NCI-H2107 treated with DMSO at 0.1 percent for 48 hours (cell line): ENCODE data around the gene SMIM44.
A peak's percentile ranks its signal among the peaks of the same experiment; 100 is the strongest.

Experiments used
- DNase-seq: peaks from one replicate; lab custom pipeline; 2025; ENCODE audit not compliant: unreplicated experiment; lab: John Stamatoyannopoulos, UW

The SMIM44 gene

DNA sequence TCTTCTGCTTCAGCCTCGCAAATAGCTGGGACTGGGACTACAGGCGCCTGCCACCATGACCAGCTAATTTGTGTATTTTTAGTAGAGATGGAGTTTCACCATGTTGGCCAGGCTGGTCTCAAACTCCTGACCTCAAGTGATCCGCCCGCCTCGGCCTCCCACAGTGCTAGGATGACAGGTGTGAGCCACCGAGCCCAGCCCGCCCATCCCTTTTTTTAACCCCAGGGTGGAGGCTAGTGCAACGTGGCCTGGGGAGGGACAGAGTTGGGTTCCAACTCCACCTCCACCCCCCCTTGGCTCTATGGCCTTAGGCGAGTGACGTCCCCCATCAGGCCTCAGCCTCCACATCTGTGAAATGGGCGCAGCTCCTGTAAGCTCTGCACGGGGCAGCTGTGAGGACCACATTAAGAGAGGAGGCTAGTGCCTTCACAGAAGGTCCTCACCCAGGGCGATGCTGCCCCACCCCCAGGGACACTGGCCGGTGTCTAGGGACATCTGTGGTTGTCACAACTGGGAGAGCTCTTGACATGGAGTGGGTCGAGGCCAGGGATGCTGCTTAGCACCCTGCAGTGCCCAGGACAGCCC lies 40.7 kb downstream of the SMIM44 start:
- DNase-seq, result no peak

DNA sequence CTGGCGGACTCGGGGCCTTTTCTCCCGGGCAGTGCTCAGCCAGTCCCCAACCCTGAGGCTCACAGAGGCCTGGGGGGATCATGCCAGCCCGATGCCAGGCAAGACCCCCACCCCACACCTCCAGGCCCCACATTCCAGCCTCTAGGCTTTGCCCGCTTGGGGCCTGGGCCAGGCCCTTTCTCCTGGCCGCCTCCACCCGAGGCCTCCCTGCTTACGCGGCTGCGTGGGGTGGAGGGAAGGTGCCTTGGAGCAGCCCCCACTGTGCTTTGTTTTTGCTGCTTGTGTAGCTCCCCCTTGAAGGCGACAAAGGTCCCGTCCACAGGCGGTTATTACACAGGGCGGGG lies 41.3 kb downstream of the SMIM44 start:
- no peak for DNase-seq

DNA sequence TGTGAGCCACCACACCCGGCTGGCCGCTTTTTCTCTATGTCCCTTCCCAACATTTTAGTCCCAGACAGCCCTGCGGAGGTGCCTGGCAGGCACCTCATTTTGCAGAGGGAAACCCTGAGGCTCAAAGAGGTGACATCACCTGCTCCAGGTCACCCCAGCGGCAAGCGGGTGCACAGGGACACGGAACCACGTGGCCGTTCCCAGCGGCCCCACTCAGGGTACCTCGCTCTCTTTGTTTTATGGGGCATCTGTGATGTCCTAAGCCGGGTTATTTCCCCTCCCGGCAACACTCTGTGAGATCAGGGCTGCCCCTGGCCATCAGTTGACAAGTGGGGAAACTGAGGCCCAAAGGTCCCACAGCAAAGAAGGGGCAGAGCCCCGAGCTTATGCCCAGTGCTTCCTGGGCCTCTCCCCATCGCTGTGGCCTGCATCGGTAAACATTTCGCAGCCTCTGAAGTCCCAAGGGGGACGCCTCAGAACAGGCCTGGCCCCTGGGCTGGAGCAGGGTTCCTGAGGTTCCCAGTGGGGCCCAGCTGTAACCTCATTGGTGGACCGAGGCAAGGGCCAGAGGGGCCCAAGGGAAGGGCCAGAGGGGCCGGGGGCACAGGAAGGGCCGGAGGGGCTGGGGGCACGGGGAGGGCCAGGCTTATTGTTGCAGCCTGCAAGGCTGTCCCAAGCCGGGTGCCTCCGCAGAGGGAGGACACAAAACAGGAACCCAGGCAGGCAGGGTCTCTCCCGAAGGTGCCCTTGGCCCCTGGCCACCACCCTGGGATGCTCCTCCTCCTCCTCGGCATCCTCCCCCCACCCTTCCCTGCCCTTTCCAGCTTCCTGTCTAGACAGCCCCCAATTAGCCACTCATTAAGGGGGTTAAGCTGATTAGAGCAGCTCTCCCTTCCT lies 41.9 kb downstream of the SMIM44 start:
- no peak for DNase-seq

DNA sequence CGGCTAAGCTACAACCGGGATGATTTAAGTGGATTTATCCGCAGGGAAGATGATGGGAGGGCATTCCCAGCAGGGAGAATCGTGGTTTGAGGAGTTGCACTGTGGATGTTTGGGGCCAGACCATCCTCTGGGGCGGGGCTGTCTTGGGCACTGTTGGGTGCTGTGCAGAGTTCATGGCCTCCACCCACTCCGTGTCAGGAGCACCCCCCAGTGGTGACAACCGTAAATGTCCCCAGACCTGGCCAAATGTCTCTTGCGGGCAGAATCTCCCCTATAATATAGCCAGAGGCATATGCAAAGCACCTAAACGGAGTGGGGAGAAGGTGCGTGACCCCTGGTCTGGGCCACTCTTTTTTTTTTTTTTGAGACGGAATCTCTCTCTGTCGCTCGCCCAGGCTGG lies 43.2 kb downstream of the SMIM44 start:
- no peak for DNase-seq

DNA sequence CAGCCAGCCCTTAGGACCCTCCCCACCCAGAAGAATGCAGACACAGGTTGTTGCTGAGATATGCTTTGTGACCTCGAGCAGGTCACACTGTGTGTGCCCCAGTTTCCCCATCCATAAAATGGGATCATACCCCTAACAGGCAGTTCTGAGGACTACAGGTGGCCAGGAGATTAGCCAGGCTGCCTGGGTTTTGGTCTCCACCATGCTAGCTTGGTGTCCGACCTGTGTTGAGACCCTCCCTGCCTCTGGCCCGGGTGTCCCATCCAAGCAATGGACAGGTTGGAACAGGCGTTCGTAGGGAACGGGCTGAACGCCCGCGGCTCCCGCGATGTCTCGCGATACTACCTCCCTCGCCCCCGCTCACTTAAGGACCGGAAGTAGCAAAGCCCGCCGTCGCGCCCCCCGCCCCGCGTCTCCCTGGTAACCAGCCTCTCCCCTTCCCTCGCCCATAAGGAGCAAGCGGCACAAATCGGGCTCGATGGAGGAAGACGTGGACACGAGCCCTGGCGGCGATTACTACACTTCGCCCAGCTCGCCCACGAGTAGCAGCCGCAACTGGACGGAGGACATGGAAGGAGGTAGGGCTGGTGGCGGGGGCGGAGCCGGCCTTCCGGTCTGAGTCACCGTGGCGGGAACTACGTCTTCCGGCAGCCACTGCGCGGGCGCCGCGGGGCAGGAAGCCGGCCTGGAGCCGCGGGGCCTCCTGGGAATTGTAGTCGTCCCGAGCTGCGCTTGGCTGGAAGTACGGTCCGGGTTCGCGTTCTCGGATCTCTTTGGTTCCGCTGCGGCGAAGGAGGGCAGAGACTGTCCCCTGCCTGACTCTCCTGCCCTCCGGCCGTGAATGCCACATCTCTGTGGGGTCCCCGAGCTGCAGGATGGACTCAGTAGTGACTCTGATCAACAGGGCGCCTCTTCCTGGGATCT lies 48.3 kb downstream of the SMIM44 start:
- peak; percentile 75 for DNase-seq

DNA sequence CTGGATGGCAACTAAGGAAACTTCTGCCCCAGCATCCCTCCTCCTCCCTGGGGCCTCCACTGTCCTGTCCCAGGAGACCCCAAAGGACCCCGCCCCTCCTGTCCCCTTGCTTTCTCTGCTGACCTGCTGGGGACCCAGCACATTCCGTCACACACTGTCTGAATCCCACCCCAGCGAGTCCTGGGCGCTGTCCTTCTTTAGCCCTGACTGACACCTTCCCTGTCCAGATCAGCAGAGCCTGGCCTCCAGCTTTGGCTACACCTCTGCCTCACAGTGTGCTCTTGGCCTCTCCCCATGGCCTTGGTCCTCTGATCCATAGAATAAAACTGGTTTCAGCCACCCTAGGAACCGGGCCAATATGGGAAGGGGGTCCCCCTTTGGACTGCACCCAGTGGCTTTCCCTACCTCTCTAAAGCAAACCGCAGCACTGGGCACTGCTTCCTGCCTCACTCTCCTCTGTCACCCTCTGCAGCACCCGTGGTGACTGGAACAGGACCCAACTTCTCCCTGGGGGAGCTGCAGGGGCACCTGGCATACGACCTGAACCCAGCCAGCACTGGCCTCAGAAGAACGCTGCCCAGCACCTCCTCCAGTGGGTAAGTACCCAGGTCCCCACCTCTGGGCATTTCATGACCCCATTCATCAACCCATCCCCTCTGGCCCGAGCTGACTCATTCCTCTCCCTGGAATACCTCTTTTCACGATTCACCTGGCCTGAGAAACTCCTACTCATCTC lies 49.3 kb downstream of the SMIM44 start:
- DNase-seq, result no peak

DNA sequence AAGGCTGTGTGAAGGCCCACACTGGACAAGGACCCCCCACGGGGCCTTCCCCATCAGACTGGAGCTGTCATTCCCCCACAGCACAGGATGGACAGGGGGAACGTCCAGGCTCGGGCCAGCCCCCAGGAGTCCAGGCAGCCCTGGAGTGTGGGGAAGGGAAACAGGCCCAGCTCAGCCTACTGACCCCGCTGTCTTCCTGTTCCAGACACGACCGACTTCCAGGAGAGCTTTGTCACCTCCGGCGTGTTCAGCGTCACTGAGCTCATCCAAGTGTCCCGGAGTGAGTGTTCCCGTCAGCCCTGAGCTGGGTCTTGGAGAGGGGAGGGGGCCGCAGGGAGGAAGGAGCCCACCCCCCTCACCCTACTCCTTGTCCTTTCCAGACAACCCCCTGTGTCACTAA lies 49.9 kb downstream of the SMIM44 start:
- DNase-seq, result no peak
